ENCODE measurements around the gene WDFY2. TPM values are rescaled to one million over a fixed set of nuclear protein-coding genes. Genes with fewer than 3 reads are reported as not detected.

WDFY2 gene
- total RNA-seq, 1 donor from 2014 or later, result 20.7 TPM

DNA sequence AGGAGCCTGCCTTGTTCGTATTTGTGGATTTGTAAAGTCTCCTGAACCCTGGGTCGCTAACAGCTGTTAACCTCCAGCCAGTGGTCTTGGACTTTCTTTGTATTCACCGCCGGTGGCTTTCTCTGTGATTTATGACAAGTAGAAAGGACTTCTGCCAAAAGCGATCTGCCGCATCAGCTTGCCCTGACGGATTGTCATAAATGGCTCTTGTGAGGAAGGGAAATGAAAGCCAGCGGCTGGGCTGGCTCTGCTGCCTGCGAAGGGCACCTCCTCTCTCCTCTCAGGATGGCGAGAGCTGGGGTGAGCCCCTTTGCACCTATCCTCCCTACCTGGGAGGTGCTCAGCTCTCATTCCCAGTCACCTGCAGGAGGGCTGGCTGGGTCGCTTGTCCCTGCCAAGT lies 194.1 kb downstream of the WDFY2 start:
- Mint-ChIP-seq H3K4me1 (ENCODE audit: unreplicated experiment) (no peaks in the 10 kb centered on the region), H3K4me3 (ENCODE audit: unreplicated experiment) (no peak overlapping the region), H3K27ac (ENCODE audit: unreplicated experiment) (no peak overlapping the region), H3K9me3 (ENCODE audit: unreplicated experiment) (no peaks in the 10 kb centered on the region), H3K27me3 (ENCODE audit: unreplicated experiment) (no peaks in the 10 kb centered on the region), H3K36me3 (ENCODE audit: unreplicated experiment) (no peaks in the 10 kb centered on the region)
- TF ChIP-seq, protein P1, sequence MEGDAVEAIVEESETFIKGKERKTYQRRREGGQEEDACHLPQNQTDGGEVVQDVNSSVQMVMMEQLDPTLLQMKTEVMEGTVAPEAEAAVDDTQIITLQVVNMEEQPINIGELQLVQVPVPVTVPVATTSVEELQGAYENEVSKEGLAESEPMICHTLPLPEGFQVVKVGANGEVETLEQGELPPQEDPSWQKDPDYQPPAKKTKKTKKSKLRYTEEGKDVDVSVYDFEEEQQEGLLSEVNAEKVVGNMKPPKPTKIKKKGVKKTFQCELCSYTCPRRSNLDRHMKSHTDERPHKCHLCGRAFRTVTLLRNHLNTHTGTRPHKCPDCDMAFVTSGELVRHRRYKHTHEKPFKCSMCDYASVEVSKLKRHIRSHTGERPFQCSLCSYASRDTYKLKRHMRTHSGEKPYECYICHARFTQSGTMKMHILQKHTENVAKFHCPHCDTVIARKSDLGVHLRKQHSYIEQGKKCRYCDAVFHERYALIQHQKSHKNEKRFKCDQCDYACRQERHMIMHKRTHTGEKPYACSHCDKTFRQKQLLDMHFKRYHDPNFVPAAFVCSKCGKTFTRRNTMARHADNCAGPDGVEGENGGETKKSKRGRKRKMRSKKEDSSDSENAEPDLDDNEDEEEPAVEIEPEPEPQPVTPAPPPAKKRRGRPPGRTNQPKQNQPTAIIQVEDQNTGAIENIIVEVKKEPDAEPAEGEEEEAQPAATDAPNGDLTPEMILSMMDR (IDR thresholded peaks at IDR 0.05), result no peak
- no peak for DNase-seq (ENCODE audit: extremely low spot score, unreplicated experiment)

DNA sequence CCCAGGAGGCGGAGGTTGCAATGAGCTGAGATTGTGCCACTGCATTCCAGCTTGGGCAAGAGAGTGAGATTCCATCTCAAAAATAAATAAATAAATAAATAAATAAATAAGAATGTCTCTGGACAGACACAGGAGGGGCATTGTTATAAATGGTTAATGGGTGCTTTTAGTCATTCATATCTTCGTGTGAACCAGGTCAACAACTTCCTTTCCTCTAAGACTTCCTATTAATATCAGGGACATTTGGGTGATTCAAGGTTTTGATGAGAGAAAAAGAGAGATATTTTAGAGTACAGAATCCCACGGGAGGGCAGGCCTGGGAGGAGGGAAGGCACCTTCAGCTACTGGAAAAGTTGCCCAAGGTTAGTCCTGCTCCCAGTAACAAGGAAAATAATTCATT lies 195.8 kb downstream of the WDFY2 start:
- Mint-ChIP-seq H3K9me3 (ENCODE audit: unreplicated experiment) (no peaks in the 10 kb centered on the region), H3K36me3 (ENCODE audit: unreplicated experiment) (no peaks in the 10 kb centered on the region), H3K27me3 (ENCODE audit: unreplicated experiment) (no peaks in the 10 kb centered on the region), H3K4me1 (ENCODE audit: unreplicated experiment) (no peaks in the 10 kb centered on the region), H3K27ac (ENCODE audit: unreplicated experiment) (no peak overlapping the region), H3K4me3 (ENCODE audit: unreplicated experiment) (no peak overlapping the region)
- no peak for DNase-seq (ENCODE audit: extremely low spot score, unreplicated experiment)
- TF ChIP-seq, protein P1 (IDR thresholded peaks at IDR 0.05), result no peak

DNA sequence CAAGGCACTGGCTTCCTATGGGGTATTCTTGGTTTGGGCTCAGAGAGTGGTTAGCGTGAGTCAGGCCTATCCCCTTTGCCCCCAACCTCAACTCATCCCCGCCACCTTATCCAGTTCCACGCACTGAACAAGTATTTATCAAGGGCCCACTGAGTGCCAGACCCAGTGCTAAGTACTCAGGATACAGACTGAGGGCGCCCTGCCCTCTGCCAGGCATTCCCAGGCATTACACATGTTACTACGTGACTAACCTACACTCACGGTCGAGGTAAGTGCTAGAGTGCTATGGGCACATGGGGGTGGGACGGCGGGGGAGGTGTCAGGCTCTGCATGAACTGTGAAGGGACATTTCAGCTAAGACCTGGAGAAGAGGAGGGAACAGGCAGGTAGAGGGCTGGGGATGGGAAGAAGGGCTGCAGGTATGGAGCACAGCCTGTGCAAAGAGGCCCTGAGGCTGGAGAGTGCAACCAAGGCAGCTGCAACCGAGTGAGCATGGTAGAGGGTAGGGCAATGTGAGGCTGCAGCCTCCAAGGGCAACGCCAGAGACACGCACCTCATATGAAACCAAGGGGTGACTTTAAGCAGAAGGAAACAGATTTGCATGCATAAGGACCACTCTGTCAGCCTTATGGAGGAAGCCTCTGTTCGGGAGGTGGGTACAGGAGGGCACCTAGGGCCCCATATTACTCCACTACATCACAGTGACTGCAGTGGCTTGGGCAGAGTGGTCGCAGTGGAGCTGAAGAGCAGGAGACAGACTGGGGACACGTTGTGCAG lies 197.2 kb downstream of the WDFY2 start:
- no peak overlapping the region for H3K27ac Mint-ChIP-seq (ENCODE audit: unreplicated experiment)
- TF ChIP-seq, protein P1 (IDR thresholded peaks at IDR 0.05), result peak; percentile 46
- no peak for DNase-seq (ENCODE audit: extremely low spot score, unreplicated experiment)
- no peaks in the 10 kb centered on the region for H3K36me3 Mint-ChIP-seq (ENCODE audit: unreplicated experiment)
- H3K4me1 Mint-ChIP-seq (ENCODE audit: unreplicated experiment), result no peaks in the 10 kb centered on the region
- H3K27me3 Mint-ChIP-seq (ENCODE audit: unreplicated experiment), result no peaks in the 10 kb centered on the region
- H3K9me3 Mint-ChIP-seq (ENCODE audit: unreplicated experiment), result no peaks in the 10 kb centered on the region
- H3K4me3 Mint-ChIP-seq (ENCODE audit: unreplicated experiment), result no peak overlapping the region

DNA sequence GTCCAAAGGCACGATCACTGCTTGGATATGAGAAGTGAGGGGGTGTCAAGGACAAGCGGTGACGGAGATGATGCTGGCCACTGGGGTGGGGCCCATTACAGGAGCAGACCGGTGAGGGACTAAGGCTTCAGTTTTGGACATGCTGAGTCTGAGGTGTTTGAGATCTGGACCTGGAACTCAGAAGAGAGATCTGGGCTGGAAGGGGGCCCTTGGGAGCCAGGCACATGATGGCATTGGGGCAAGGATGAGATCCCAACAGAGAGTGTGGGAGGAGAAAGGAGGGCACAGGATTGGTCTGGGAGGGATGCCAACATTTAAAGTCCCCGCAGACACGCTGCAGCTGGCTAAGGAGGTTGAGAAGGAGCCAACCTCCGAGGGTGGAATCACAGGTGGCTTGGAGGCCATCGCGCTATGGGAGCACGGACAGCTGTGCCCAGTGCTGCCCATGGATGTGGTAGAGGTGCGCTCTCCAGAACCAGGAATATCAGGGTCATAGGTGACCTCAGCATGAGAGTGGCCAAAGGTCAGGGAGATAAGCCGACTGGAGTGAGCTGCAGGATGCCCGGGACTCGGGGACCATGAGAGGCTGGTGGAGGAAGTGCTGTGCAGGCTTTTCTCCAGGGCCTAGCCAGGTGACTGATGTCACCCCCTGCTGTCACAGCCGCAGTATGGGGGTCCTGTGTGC lies 197.9 kb downstream of the WDFY2 start:
- Mint-ChIP-seq H3K36me3 (ENCODE audit: unreplicated experiment) (no peaks in the 10 kb centered on the region), H3K27me3 (ENCODE audit: unreplicated experiment) (no peaks in the 10 kb centered on the region), H3K9me3 (ENCODE audit: unreplicated experiment) (no peaks in the 10 kb centered on the region), H3K27ac (ENCODE audit: unreplicated experiment) (no peak overlapping the region), H3K4me1 (ENCODE audit: unreplicated experiment) (peaks cover 2% of the 10 kb centered on the region), H3K4me3 (ENCODE audit: unreplicated experiment) (no peak overlapping the region)
- DNase-seq (ENCODE audit: extremely low spot score, unreplicated experiment), result no peak
- TF ChIP-seq, protein P1 (IDR thresholded peaks at IDR 0.05), result no peak

- Mint-ChIP-seq H3K27me3 (ENCODE audit: unreplicated experiment) (no peaks in the 10 kb centered on the region), H3K36me3 (ENCODE audit: unreplicated experiment) (no peaks in the 10 kb centered on the region), H3K4me1 (ENCODE audit: unreplicated experiment) (peaks cover 2% of the 10 kb centered on the region), H3K27ac (ENCODE audit: unreplicated experiment) (no peak overlapping the region), H3K9me3 (ENCODE audit: unreplicated experiment) (no peaks in the 10 kb centered on the region), H3K4me3 (ENCODE audit: unreplicated experiment) (no peak overlapping the region)
- TF ChIP-seq, protein P1 (IDR thresholded peaks at IDR 0.05), result no peak
- no peak for DNase-seq (ENCODE audit: extremely low spot score, unreplicated experiment)
Measured at GRCh38 chr13:51783428-51784094, 199.3 kb downstream of the WDFY2 start.

All from osteocyte (in vitro differentiated cells).